ENCODE data around the gene AJAP1. TPM values are rescaled to one million over a fixed set of nuclear protein-coding genes. Genes with fewer than 3 reads are reported as not detected.

AJAP1 gene
- total and polyA plus RNA-seq, 7 donors, result 0.04 to 0.95 (median 0.55) TPM; not detected in 1

DNA sequence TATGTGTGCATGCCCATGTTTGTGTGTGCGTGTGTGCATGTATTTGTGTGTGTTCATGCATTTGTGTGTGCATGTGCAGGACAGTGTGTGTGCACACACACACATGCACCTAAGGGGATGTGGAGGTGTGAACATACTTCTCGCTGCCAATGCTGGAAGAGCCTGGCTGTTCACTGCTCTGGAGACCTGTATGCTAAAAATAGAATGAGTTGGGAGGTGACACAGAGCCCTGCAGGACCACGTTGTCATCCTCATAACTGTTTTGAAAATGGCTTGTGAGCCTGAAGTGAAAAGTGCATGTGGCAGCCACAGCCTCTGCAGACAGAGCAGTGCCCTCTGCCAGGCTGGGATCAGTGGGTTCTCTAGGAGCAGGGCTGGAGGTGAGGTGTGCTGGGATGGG is 95.8 kb downstream of the AJAP1 start:
- Histone ChIP-seq H3K4me3 (no peak overlapping the region), H3K27ac (no peak overlapping the region), H3K27me3 (no peaks in the 10 kb centered on the region), H3K9me3 (peaks cover 0 to 5% (median 3%) of the 10 kb centered on the region in 4 donors), H3K36me3 (no peaks in the 10 kb centered on the region), H3K4me1 (no peaks in the 10 kb centered on the region)
- DNase-seq, result no peak
- WGBS, 2 donors, result 42 to 66% methylated on average over 3 of the region's 3 CpGs
- intact Hi-C loops (cut with DNase I), result no loop called here
- TF ChIP-seq POLR2A (IDR thresholded peaks at IDR 0.05), result no peak
- TF ChIP-seq, protein P1, sequence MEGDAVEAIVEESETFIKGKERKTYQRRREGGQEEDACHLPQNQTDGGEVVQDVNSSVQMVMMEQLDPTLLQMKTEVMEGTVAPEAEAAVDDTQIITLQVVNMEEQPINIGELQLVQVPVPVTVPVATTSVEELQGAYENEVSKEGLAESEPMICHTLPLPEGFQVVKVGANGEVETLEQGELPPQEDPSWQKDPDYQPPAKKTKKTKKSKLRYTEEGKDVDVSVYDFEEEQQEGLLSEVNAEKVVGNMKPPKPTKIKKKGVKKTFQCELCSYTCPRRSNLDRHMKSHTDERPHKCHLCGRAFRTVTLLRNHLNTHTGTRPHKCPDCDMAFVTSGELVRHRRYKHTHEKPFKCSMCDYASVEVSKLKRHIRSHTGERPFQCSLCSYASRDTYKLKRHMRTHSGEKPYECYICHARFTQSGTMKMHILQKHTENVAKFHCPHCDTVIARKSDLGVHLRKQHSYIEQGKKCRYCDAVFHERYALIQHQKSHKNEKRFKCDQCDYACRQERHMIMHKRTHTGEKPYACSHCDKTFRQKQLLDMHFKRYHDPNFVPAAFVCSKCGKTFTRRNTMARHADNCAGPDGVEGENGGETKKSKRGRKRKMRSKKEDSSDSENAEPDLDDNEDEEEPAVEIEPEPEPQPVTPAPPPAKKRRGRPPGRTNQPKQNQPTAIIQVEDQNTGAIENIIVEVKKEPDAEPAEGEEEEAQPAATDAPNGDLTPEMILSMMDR (IDR thresholded peaks at IDR 0.05), result no peak
- TF ChIP-seq POLR2AphosphoS5 (IDR thresholded peaks at IDR 0.05), result no peak
- no peak for TF ChIP-seq EP300 (IDR thresholded peaks at IDR 0.05)

DNA sequence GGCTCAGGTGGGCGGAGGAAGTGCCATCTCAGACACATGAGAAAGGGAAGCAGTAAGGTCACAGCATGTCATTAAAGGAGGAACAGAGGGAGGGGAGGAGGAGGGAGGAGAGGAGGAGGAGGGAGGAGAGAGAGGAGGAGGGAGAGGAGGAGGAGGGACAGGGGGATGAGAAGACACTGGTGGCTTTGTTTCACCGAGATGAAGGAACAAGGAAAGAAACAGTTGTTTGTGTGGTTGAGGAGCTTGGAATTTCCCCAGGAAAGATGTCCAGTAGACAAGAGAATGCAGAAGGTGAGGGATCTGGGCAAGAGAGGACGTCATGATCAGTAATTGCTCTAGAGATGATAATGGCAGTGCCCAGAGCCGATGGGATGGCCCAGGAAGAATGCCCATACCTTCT is 97.7 kb downstream of the AJAP1 start:
- Histone ChIP-seq H3K9me3 (peaks cover 0 to 5% (median 3%) of the 10 kb centered on the region in 4 donors), H3K36me3 (no peaks in the 10 kb centered on the region), H3K4me3 (no peak overlapping the region), H3K27ac (no peak overlapping the region), H3K4me1 (no peaks in the 10 kb centered on the region), H3K27me3 (peaks cover 0 to under 1% (median 0%) of the 10 kb centered on the region in 3 donors)
- WGBS, 2 donors, result 29 to 59% methylated on average over 4 of the region's 4 CpGs
- intact Hi-C loops (cut with DNase I), result no loop called here
- no peak for DNase-seq
- TF ChIP-seq POLR2AphosphoS5 (IDR thresholded peaks at IDR 0.05) (no peak), POLR2A (IDR thresholded peaks at IDR 0.05) (no peak), EP300 (IDR thresholded peaks at IDR 0.05) (no peak)
- TF ChIP-seq, protein P1 (IDR thresholded peaks at IDR 0.05), result no peak

DNA sequence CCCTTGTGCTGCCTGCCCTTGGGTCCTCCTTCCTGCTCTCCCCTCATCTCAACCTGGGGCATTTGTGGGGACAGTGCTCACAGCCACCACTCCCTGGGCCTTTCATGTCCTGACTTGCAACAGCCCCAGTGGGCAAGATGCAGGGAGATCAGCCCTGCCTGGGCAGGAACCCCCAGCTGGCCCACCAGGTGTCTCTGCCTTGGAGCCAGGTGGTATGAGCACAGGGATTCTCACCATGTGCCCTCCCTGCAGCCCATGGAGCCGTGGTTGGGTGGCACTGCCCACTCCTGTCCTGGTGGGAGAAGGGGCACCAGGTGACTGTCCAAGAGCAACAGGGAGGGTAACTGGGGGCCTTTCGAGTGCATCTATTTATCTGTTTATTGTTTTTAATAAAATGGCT is 100.4 kb downstream of the AJAP1 start:
- TF ChIP-seq, protein P1 (IDR thresholded peaks at IDR 0.05), result no peak
- TF ChIP-seq EP300 (IDR thresholded peaks at IDR 0.05), result no peak
- TF ChIP-seq POLR2AphosphoS5 (IDR thresholded peaks at IDR 0.05), result no peak
- TF ChIP-seq POLR2A (IDR thresholded peaks at IDR 0.05), result no peak
- WGBS, 2 donors, result 57 to 63% methylated on average over 2 of the region's 2 CpGs
- peaks cover 0 to 5% (median 3%) of the 10 kb centered on the region in 4 donors for H3K9me3 ChIP-seq

DNA sequence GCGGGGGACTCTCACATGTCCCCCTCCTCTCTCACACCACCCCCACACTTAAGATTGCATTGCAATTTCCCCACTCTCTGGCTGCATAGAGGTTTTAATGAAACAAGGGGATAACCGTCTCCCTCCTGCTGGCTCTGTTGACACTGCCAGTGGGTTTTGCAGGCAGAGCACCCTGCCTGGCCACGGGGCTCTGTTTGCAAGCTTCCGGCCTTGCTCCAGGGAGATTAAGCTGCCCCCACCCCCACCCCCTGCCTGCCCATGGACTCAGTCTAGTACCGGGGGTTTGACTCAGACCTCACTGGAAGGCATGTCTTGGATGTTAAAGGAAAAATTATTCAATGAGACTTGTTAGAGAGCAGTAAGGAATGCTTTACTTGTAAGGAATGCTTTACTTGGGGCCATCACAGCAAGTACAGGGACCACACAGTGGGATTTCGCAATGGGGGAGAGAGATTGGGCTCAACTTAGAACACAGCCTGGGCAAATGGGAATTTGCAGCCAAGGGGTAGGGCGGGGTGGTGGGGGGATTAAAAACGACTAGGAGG is 101.0 kb downstream of the AJAP1 start:
- intact Hi-C loops (cut with DNase I), result no loop called here
- Histone ChIP-seq H3K27me3 (peaks cover 0 to 6% (median 0%) of the 10 kb centered on the region in 3 donors), H3K36me3 (no peaks in the 10 kb centered on the region), H3K4me1 (no peaks in the 10 kb centered on the region), H3K4me3 (no peak overlapping the region), H3K9me3 (peaks cover 0 to 5% (median 3%) of the 10 kb centered on the region in 4 donors), H3K27ac (no peak overlapping the region)
- DNase-seq, result no peak
- TF ChIP-seq POLR2AphosphoS5 (IDR thresholded peaks at IDR 0.05), result no peak
- no peak for TF ChIP-seq POLR2A (IDR thresholded peaks at IDR 0.05)
- no peak for TF ChIP-seq EP300 (IDR thresholded peaks at IDR 0.05)
- TF ChIP-seq, protein P1 (IDR thresholded peaks at IDR 0.05), result no peak
- WGBS, 2 donors, result 21 to 32% methylated on average over 8 of the region's 8 CpGs

More for the DNA sequence above, 100.4 kb downstream of the AJAP1 start:
- no peak overlapping the region for H3K4me3 ChIP-seq
- no peak overlapping the region for H3K27ac ChIP-seq
- DNase-seq, result no peak
- no peaks in the 10 kb centered on the region for H3K4me1 ChIP-seq
- H3K27me3 ChIP-seq, result peaks cover 0 to 6% (median 0%) of the 10 kb centered on the region in 3 donors
- intact Hi-C loops (cut with DNase I), result no loop called here
- no peaks in the 10 kb centered on the region for H3K36me3 ChIP-seq

Data from sigmoid colon (tissue), 7 donors.